Right lobe of liver (tissue), 6 donors: Measurements from ENCODE around the gene COL25A1. TPM values are rescaled to one million over a fixed set of nuclear protein-coding genes. Genes with fewer than 3 reads are reported as not detected.
A peak's percentile ranks its signal among the peaks of the same experiment; 100 is the strongest.

ENCODE experiments used
- ATAC-seq, 4 donors: fragments of 200-7000 bp; cut with Tn5 transposase; one replicate each; pipeline ENCODE4 v1.9.1; 2020; ENCODE audit warnings: mild to moderate bottlenecking in 4 of 4, moderate library complexity in 4 of 4
- DNase-seq, 3 donors: peaks; one replicate each; pipeline ENCODE4 v3.0.0-alpha.2; 2020
- H3K27ac ChIP-seq, 3 donors: fragments of 200-600 bp; one replicate each; pipeline ENCODE4 v1.8.0; 2022
- H3K27me3 ChIP-seq, 2 donors: fragments of 200-600 bp; one replicate each; pipeline ENCODE4 v1.8.0; 2022
- H3K36me3 ChIP-seq, 4 donors: fragments of 200-600 bp; sonication (generic) in 1 of 4; one replicate each; pipeline versions ENCODE4 v1.5.1 to v1.8.0; 2017 to 2022; ENCODE audit warnings: control low read depth in 1 of 4
- H3K4me1 ChIP-seq, 4 donors: fragments of 200-600 bp; sonication (generic) in 1 of 4; one replicate each; pipeline versions ENCODE4 v1.5.1 to v1.8.0; 2017 to 2022; ENCODE audit warnings: control low read depth in 1 of 4
- H3K4me3 ChIP-seq, 3 donors: fragments of 200-600 bp; one replicate each; pipeline ENCODE4 v1.8.0; 2022
- H3K9me3 ChIP-seq, 4 donors: fragments of 200-600 bp; sonication (generic) in 1 of 4; one replicate each; pipeline versions ENCODE4 v1.5.1 to v1.8.0; 2017 to 2022; ENCODE audit warnings: control low read depth in 1 of 4
- CTCF ChIP-seq, 4 donors: fragments of 200-600 bp in 3 of 4; fragments of 450-650 bp in 1 of 4; IDR thresholded peaks; one replicate each; pipeline versions ENCODE4 v1.5.1 to v1.8.0; 2016 to 2022; ENCODE audit warnings: antibody characterized with exemption in 4 of 4, mild to moderate bottlenecking in 2 of 4
- POLR2A ChIP-seq: fragments of 450-650 bp; IDR thresholded peaks from one replicate; pipeline ENCODE4 v1.6.1; 2017; ENCODE audit warnings: antibody characterized with exemption, mild to moderate bottlenecking
- WGBS: methylation state at CpG from one replicate; pipeline ENCODE4 v1.1.6; 2018; ENCODE audit warnings: low coverage, low lambda C conversion rate; ENCODE audit not compliant: insufficient coverage; ENCODE audit errors: missing lambda C conversion rate; 5-methylcytosine and 5-hydroxymethylcytosine counted together
- intact Hi-C, 2 donors: fragments of 100-400 bp; cut with DNase I; formaldehyde crosslinking; loops; one replicate each; pipeline versions ENCODE4 v1.11.2 to v1.14.1; 2022
- total RNA-seq, 6 experiments: library from RNA; depleted of rRNA in 2 of 6; stranded (reverse); fragments of >200 nt in 2 of 6; fragmentation: NEBNext Ultra II Directional in 3 of 6; extraction: Animal tissue kit (Norgen Biotek cat#: 25700) in 3 of 6; gene quantifications; one replicate each; pipeline versions ENCODE4 v1.1.0 to v1.2.4, GENCODE V29; 2016 to 2023
- donor health status: DM: no; HTN: yes; CAD: no.
- donor health status: DM: no; HTN: no; CAD: no.
- donor health status: DM: no; HTN: no; CAD: no.
- donor health status: DM: no; HTN: yes; CAD: no.
- donor health status: DM: no; HTN: yes; CAD: no.

COL25A1 gene
- total RNA-seq, 6 experiments from 2014 or later: 0.06 to 4.8 (median 1.3) TPM

GRCh38 chr4:109046471-109047201, 255.8 kb downstream of the COL25A1 start:
- Histone ChIP-seq H3K4me1 (no peaks in the 10 kb centered on the region), H3K27me3 (no peaks in the 10 kb centered on the region), H3K4me3 (no peak overlapping the region), H3K9me3 (no peaks in the 10 kb centered on the region), H3K27ac (peak overlapping the region in 1 of 3 donors; percentile 25), H3K36me3 (no peaks in the 10 kb centered on the region)
- intact Hi-C loops: no loop called here
- DNase-seq (no peak), ATAC-seq (peak; percentile 69 to 95 (median 88))
- 27% methylated on average over 7 of the region's 7 CpGs for WGBS
- TF ChIP-seq CTCF (IDR thresholded peaks at IDR 0.05): no peak
- no peak for TF ChIP-seq POLR2A

- TF ChIP-seq POLR2A (no peak), CTCF (IDR thresholded peaks at IDR 0.05) (no peak)
- ATAC-seq: no peak
- intact Hi-C loops: no loop called here
- Histone ChIP-seq H3K27me3 (no peaks in the 10 kb centered on the region), H3K9me3 (no peaks in the 10 kb centered on the region), H3K36me3 (no peaks in the 10 kb centered on the region), H3K4me3 (no peak overlapping the region), H3K27ac (no peak overlapping the region), H3K4me1 (no peaks in the 10 kb centered on the region)
- no peak for DNase-seq
- 39% methylated on average over 3 of the region's 3 CpGs for WGBS
These were observed 258.0 kb downstream of the COL25A1 start for GRCh38 chr4:109044431-109044830.

- Histone ChIP-seq H3K4me1 (no peaks in the 10 kb centered on the region), H3K27me3 (no peaks in the 10 kb centered on the region), H3K27ac (no peak overlapping the region), H3K36me3 (no peaks in the 10 kb centered on the region), H3K4me3 (no peak overlapping the region), H3K9me3 (no peaks in the 10 kb centered on the region)
- TF ChIP-seq POLR2A (no peak), CTCF (IDR thresholded peaks at IDR 0.05) (no peak)
- intact Hi-C loops: no loop called here
- 44% methylated on average over 3 of the region's 3 CpGs for WGBS
- ATAC-seq (no peak), DNase-seq (no peak)
These were observed 259.2 kb downstream of the COL25A1 start for GRCh38 chr4:109043286-109043685.

GRCh38 chr4:109041463-109042360, 260.7 kb downstream of the COL25A1 start:
- Histone ChIP-seq H3K4me3 (no peak overlapping the region), H3K27ac (no peak overlapping the region), H3K36me3 (no peaks in the 10 kb centered on the region), H3K4me1 (no peaks in the 10 kb centered on the region), H3K9me3 (no peaks in the 10 kb centered on the region), H3K27me3 (no peaks in the 10 kb centered on the region)
- intact Hi-C loops: no loop called here
- ATAC-seq (no peak), DNase-seq (no peak)
- WGBS: 48% methylated on average over 3 of the region's 3 CpGs
- TF ChIP-seq CTCF (IDR thresholded peaks at IDR 0.05): no peak
- no peak for TF ChIP-seq POLR2A
